ENCODE data around the gene CEPT1. TPM values are rescaled to one million over a fixed set of nuclear protein-coding genes. Genes with fewer than 3 reads are reported as not detected.

CEPT1 gene
- total RNA-seq, 1 donor: 40.7 TPM

- H3K4me3 ChIP-seq (ENCODE audit: low read depth, low read length): no peak overlapping the region
- TF ChIP-seq CTCF (IDR thresholded peaks at IDR 0.05; ENCODE audit: insufficient read depth, low read length): no peak
- no peak for DNase-seq (ENCODE audit: low read depth)
These were observed 29.7 kb upstream of the CEPT1 start for GRCh38 chr1:111110197-111110899.

GRCh38 chr1:111116496-111116895 lies 23.5 kb upstream of the CEPT1 start:
- no peak overlapping the region for H3K4me3 ChIP-seq (ENCODE audit: low read depth, low read length)
- TF ChIP-seq CTCF (IDR thresholded peaks at IDR 0.05; ENCODE audit: insufficient read depth, low read length): no peak
- DNase-seq (ENCODE audit: low read depth): no peak

- no peak for TF ChIP-seq CTCF (IDR thresholded peaks at IDR 0.05; ENCODE audit: insufficient read depth, low read length)
- no peak overlapping the region for H3K4me3 ChIP-seq (ENCODE audit: low read depth, low read length)
- DNase-seq (ENCODE audit: low read depth): no peak
These were observed 13.7 kb upstream of the CEPT1 start for GRCh38 chr1:111126354-111126753.

GRCh38 chr1:111127923-111128643 lies 11.9 kb upstream of the CEPT1 start:
- no peak overlapping the region for H3K4me3 ChIP-seq (ENCODE audit: low read depth, low read length)
- no peak for TF ChIP-seq CTCF (IDR thresholded peaks at IDR 0.05; ENCODE audit: insufficient read depth, low read length)
- DNase-seq (ENCODE audit: low read depth): no peak

GRCh38 chr1:111129376-111129775 lies 10.6 kb upstream of the CEPT1 start:
- TF ChIP-seq CTCF (IDR thresholded peaks at IDR 0.05; ENCODE audit: insufficient read depth, low read length): no peak
- H3K4me3 ChIP-seq (ENCODE audit: low read depth, low read length): no peak overlapping the region
- no peak for DNase-seq (ENCODE audit: low read depth)

- no peak for TF ChIP-seq CTCF (IDR thresholded peaks at IDR 0.05; ENCODE audit: insufficient read depth, low read length)
- H3K4me3 ChIP-seq (ENCODE audit: low read depth, low read length): no peak overlapping the region
- no peak for DNase-seq (ENCODE audit: low read depth)
These were observed 8.3 kb upstream of the CEPT1 start for GRCh38 chr1:111131693-111132092.
